ENCODE results near the gene RPL13A. TPM values are rescaled to one million over a fixed set of nuclear protein-coding genes. Genes with fewer than 3 reads are reported as not detected.

RPL13A gene
- total and polyA plus RNA-seq, 9 of the 15 experiments (the other 6 are each of a cell fraction or from before 2014, with no cell fraction given): 1,744 to 5,482 (median 2,949) TPM

- Histone ChIP-seq H3K9me3 (replicated peaks; ENCODE audit: control insufficient read depth, insufficient read depth, low read depth, low read length) (no peaks in the 10 kb centered on the region), H3K27ac (ENCODE audit: extremely low read depth, low read depth, low read length) (peak overlapping the region; percentile 78), H3K9ac (ENCODE audit: insufficient read depth in 1 of 2, low read depth in 2 of 2, low read length in 2 of 2) (peak overlapping the region; percentile 67 to 89), H3K4me3 (peak overlapping the region; percentile 84), H3K79me2 (ENCODE audit: control insufficient read depth, insufficient read depth, low read length) (0 out of 3 replicates have a peak, but pooled peaks cover under 1% of the 10 kb centered on the region), H3K4me2 (ENCODE audit: insufficient read depth, low read length) (peak overlapping the region; percentile 89), H4K20me1 (replicated peaks; ENCODE audit: control insufficient read depth, insufficient read depth, low read length) (no peaks in the 10 kb centered on the region; the same call in 1 of the 2 replicates), H3K9me1 (ENCODE audit: control insufficient read depth, insufficient read depth, low read length) (no peaks in the 10 kb centered on the region), H2AFZ (ENCODE audit: low read depth, low read length) (peak overlapping the region; percentile 99), H3K4me1 (replicated peaks in 1 of 2; ENCODE audit: control insufficient read depth in 2 of 2, insufficient read depth in 2 of 2, low read length in 2 of 2) (peaks cover 26 to 52% of the 10 kb centered on the region in 2 experiments), H3K27me3 (ENCODE audit: control insufficient read depth in 2 of 2, insufficient read depth in 2 of 2, low read length in 2 of 2) (peaks cover 7 to 19% of the 10 kb centered on the region in 2 experiments; a peak in 4 of 5 replicates), H3K36me3 (ENCODE audit: control insufficient read depth, insufficient read depth, low read length) (peaks cover 16% of the 10 kb centered on the region; the same call in 1 of the 3 replicates)
- ATAC-seq: peak; percentile 68
- WGBS (ENCODE audit: insufficient coverage, low coverage, missing lambda C conversion rate): 0% methylated on average over 24 of the region's 43 CpGs
- FAIRE-seq: no peak
- POLR2A ChIA-PET: interaction anchor here (0.6 to 1.3 kb wide), 2 partner anchors 9 to 46 kb away, joined by 3 read pairs; no protein-coding TSS in a partner anchor
- peak; percentile 85 to 95 (median 89) for DNase-seq (ENCODE audit: extremely low read depth in 1 of 4, low spot score in 3 of 4)
- CTCF ChIA-PET (ENCODE audit: low intra/inter-chr PET ratio): interaction anchor here (0.6 to 3.1 kb wide), 3 partner anchors 50 to 215 kb away, joined by 3 to 59 read pairs (median 4); partner anchors contain the start of gene DKKL1
- in situ Hi-C loops (cut with MboI): no loop called here
- intact Hi-C loops (cut with micrococcal nuclease): loop anchor here (1.0 to 10.0 kb wide), 4 partner anchors 20 to 291 kb away; partner anchors contain the start of gene PTH2
- no TSS peak for BruUV-seq (replicated peaks)
- TF ChIP-seq ZNF165 (CRISPR knock-in tag; IDR thresholded peaks at IDR 0.05; ENCODE audit: borderline replicate concordance): no peak
- no peak for TF ChIP-seq ZNF134 (CRISPR knock-in tag; conservative IDR thresholded peaks at IDR 0.05)
- TF ChIP-seq CC2D1A (IDR thresholded peaks at IDR 0.05): peak; percentile 91
- TF ChIP-seq ARID3A (IDR thresholded peaks at IDR 0.05; ENCODE audit: borderline replicate concordance, low read depth, low read length): 0 out of 2 replicates have a peak, but pooled peaks have one; percentile 8
- peak in 1 of 2 experiments; percentile 10; a peak in 1 of 4 replicates for TF ChIP-seq TEAD1 (CRISPR knock-in tag; IDR thresholded peaks at IDR 0.05)
- TF ChIP-seq EGR1 (conservative IDR thresholded peaks at IDR 0.05): peak; percentile 85
- TF ChIP-seq ZNF77 (CRISPR knock-in tag; IDR thresholded peaks at IDR 0.05): no peak
- no peak for TF ChIP-seq CHAMP1 (IDR thresholded peaks at IDR 0.05)
- peak; percentile 59; the same call in 1 of the 2 replicates for TF ChIP-seq PHF8 (IDR thresholded peaks at IDR 0.05; ENCODE audit: borderline replicate concordance, low read length)
- TF ChIP-seq SUPT5H (IDR thresholded peaks at IDR 0.05): 0 out of 2 replicates have a peak, but pooled peaks have one; percentile 49
- TF ChIP-seq LCOR (CRISPR knock-in tag; IDR thresholded peaks at IDR 0.05): 0 out of 2 replicates have a peak, but pooled peaks have one; percentile 14
- TF ChIP-seq UBTF (IDR thresholded peaks at IDR 0.05; ENCODE audit: borderline replicate concordance in 1 of 2, low read depth in 2 of 2, low read length in 2 of 2): 0 out of 4 replicates have a peak, but pooled peaks of 1 of the 2 experiments have one; percentile 8
These were observed 44.5 kb upstream of the RPL13A start for GRCh38 chr19:49442771-49443365.
